Right ventricle myocardium inferior (tissue), 1 donor: ENCODE measurements around the gene BCKDHB. TPM values are rescaled to one million over a fixed set of nuclear protein-coding genes. Genes with fewer than 3 reads are reported as not detected.

ENCODE experiments used
- total RNA-seq: library from RNA; stranded (reverse); fragmentation: NEBNext Ultra II Directional; extraction: Animal tissue kit (Norgen Biotek cat#: 25700); gene quantifications from one replicate; pipeline ENCODE4 v1.2.1, GENCODE V29; 2021
- donor health status: DM: no; HTN: yes; CAD: no; lungs with severe emphysema.

Gene BCKDHB
- total RNA-seq, 1 donor from 2014 or later = 28.5 TPM

Other genes with a start within 250 kb of the BCKDHB start
- 0.41 TPM for gene ELOVL4, start 159.1 kb upstream of the BCKDHB start, total RNA-seq
- gene TTK, start 102.0 kb upstream of the BCKDHB start, total RNA-seq = 0.43 TPM